NCI-H2227 (cell line): Measurements from ENCODE around the gene KIF19.
A peak's percentile ranks its signal among the peaks of the same experiment; 100 is the strongest.

Experiments
- DNase-seq: peaks from one replicate; lab custom pipeline; 2025; ENCODE audit not compliant: unreplicated experiment; lab: John Stamatoyannopoulos, UW

The KIF19 gene

DNA sequence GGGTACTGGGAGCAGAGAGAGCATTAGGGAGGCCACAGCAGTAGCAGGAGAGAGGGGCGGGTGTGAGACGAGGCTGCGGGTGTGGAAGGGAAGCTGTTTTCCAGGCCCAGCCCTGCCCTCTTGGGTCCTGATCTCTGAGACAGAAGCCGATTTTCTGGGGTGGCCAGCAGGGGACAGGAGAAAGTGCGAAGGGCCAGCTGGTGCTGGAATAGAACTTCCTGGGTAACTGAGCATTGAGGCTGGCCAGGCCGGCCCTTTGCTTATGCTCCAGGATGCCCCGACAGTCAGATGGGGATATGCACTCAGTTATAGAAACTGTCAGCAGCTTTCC lies 34.8 kb downstream of the KIF19 start:
- no peak for DNase-seq

DNA sequence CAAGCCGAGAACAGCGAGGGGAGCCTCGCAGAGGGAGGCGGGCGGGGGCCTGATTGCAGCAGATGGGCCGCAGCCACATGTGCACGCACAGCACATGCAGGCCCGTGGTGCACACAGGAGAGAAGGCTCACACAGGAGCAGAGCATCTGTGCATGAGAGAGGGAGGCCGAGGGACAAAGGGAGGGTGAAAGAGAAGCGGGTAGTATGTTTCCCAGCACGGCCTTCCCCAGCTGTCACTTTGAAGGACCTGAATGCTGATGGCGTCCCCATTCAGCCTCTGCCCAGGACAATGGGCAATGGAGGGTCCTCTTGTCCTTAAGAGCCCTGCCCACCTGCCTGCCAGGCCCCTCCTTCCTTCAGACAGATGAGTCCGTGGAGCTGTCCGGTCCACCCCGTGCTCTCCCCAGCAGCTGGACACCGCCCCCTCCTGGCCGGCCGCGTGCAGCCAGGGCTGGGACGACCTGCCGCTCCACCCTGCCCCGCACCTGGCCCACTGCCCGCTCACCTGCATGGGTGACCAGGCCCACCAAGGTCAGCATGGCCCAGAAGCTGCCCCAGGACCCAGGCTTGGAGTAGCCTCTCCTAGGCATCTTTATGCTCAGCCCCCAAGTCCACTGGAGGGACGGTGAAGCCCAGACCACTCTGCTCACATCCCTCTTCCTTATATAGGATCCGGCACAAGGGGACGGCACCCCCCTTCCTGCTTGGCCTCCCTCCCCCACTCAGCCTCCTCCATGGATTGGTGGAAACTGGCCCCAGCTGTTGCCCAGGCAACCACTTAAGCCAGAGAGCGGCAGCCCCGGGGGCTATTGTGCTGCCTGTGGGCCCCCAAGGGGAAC lies 35.4 kb downstream of the KIF19 start, which contains the start of gene BTBD17:
TSS of gene BTBD17 (minus strand) at position 639 of the 839 bp plus-strand sequence. CDS start at position 590, 49 bp downstream.
- peak; percentile 89 for DNase-seq

- DNase-seq, result peak; percentile 71
Observed at GRCh38 chr17:74362069-74362405, 36.0 kb downstream of the KIF19 start.

GRCh38 chr17:74362810-74363498 lies 36.9 kb downstream of the KIF19 start:
- DNase-seq, result peak; percentile 15

GRCh38 chr17:74367206-74367605 lies 41.2 kb downstream of the KIF19 start, which contains the start of gene GPR142:
Gene GPR142, plus strand, starts transcription at chr17:74367506. Its CDS starts 2,035 bp downstream, at chr17:74369541.
- DNase-seq, result no peak

DNA sequence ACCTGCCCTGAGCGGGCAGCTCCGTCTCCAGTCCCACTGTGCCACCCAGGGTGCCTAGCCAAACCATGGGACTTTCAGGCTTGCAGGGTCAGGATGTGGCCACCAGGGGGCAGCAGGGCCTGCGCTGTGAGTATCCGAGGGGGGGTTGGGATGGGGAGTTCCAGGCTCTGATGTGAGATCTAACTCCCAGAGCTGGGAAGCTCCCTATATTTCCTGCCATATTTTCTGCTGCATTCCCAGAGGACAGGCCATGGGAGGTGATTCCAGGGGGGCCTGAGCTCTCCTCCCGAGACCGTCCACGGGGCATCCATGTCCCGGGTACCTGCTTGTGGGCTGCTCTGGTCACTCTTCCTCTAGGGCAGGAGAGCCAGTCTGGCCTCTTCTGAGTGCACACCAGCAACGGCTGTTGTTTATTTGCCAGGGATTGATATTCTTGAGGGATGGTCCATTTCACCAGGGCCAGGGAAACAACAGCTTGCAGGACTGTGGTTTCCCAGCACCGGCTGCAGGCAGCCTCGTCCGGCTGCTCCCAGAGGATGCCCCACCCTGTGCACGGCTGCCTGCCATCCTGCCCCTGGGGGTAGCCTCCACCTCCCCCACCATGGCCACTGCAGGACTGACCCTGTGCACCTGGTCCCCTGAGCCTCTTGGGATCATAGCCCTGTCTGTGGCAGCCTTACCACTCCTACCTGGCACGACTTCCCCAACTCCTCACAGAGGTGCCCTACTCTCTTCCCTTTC lies 42.5 kb downstream of the KIF19 start:
- peak; percentile 82 for DNase-seq

DNA sequence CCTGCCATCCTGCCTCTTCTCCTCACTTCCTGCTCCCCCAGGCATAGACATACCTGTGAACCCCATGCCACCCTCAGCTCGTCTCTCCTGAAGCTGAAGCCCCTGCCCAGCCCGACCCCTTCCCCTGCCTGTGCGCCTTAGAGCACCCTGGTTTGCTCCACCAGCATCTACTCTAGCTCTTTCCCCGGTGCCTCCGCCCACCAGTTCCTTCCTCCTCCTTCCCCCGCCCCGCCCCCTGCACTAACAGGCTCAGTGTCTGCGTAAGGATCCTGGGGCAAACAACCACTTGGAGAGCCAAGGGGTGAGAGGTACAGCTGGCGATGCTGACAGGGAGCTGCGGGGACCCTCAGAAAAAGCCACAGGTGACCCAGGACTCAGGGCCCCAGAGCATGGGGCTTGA lies 43.2 kb downstream of the KIF19 start:
- peak; percentile 46 for DNase-seq

DNA sequence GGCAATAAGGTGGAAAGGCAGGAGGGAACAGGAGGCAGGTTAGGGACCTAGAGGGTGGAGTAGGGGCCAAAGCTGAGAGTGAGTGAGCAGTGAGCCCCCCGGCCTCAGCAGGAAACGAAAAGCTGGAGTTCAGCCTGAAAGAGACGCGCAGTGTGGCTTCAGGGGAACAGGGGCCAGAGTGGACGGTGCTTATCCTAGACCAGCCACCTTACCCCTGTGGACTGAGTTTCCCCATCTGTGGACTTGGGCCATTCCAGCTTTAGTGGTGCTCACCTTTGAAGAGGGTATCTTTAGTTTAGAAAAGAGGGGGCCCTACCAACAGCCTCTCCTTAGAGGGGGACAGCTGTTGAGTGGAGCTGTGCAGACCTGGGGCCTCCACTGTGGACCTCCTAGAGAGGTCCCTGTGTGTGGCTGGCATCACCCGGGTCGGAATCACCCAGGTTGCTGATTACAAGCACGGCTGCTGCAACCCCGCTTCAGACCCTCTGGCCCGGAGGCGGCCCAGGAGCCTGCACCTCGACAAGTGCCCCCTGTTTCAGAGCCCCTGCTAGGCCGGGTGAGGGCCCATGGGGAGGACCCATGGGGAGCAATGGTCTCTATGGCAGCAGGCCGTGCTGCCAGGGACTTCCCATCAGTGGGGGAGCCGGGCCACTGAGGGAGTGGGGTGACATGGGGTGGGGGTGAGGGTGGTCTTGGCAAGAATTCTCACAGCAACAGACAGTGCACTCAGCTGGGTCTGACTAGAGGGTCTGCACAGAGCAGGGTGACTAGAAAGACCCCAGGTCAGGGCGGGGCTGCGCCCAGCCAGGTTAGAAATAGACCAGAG lies 43.9 kb downstream of the KIF19 start:
- DNase-seq, result no peak

- no peak for DNase-seq
Observed at GRCh38 chr17:74371653-74372147, 45.7 kb downstream of the KIF19 start.

GRCh38 chr17:74372426-74372825 lies 46.4 kb downstream of the KIF19 start:
- DNase-seq, result no peak

GRCh38 chr17:74373838-74374606 lies 48.0 kb downstream of the KIF19 start:
- DNase-seq, result peak; percentile 18

GRCh38 chr17:74374858-74375257 lies 48.8 kb downstream of the KIF19 start:
- DNase-seq, result no peak

- peak; percentile 91 for DNase-seq
Observed at GRCh38 chr17:74379495-74380085, 53.6 kb downstream of the KIF19 start.

- DNase-seq, result peak; percentile 68
Observed at GRCh38 chr17:74380086-74380958, 54.3 kb downstream of the KIF19 start.

DNA sequence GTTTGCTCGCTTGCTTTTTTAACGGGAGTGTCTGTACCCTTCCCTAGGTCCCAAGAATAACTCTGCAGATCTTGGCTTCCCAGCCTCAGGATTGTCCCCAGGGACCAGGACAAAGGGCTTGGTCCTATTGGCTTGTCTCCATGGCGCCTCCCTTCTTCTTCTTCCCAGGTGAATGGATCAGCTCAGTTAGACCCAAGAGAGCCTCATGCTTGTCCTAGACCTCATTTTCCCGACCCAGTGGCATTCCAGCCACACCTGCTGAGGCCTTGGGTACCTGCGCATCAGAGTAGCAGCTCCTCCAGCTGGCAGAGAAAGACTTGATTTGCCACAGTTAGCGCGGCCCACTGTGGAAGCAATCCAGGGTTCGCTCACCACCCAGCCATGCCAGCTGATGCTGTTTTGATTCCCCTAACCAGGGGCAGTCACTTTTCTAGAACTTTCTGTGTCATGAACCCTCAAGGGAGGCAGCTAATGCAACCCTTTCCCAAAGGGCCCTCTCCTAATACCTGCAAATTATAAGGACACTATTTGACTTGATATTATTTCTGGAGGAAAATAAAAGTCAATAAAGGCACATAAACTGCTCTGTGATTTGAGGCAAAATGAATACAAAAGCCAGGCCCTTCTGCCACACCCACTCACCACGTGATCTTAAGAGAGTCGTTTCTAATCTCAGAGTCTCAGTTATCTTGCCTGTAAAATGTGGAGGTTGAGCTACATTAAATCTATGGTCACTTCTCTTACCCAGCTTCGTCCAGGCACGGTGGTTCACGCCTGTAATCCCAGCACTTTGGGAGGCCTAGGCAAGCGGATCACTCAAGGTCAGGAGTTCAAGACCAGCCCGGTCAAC lies 55.2 kb downstream of the KIF19 start:
- no peak for DNase-seq

GRCh38 chr17:74383141-74383540 lies 57.1 kb downstream of the KIF19 start:
- no peak for DNase-seq

GRCh38 chr17:74385201-74385600 lies 59.2 kb downstream of the KIF19 start:
- no peak for DNase-seq

DNA sequence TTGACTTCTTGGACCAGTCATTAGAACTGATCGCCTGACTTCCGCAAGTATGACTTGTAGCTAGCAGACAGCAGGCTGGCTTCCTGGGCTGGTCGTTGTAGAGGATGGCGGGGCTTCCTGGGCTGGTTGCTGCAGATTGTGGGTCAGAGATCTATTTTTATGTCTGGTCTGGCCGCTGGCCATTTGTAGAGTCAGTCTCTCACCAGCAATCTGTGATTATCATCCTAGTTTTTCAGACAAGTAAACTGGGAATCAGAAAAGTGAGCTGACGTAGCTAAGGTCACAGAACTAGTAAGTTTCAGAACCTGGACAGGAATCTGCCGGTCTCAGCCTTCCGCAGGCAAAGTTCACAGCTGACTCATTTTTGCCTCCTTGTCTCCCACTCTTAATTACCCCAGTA lies 60.4 kb downstream of the KIF19 start:
- no peak for DNase-seq
